ENCODE results near the gene SORCS3.

The SORCS3 gene

DNA sequence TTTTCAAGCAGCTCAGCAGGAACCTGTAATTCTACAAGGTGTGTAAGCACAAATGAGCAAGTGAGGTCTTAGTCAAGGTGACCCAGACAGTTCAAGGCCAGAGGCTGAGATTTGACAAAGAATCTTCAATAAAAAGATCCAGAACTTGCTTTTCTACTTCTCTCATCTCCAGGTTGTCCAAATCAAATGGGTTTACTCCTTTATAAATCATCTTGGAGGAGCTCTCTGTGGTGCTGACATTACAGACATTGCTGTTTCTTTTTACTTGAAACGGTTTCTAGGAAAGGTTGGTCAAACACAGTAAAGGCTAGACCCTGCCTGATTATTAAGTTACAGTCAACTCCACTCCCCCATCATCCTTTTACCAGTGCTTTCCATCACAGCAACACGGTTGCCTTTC is 504.6 kb downstream of the SORCS3 start:
- TF ChIP-seq, protein P1, sequence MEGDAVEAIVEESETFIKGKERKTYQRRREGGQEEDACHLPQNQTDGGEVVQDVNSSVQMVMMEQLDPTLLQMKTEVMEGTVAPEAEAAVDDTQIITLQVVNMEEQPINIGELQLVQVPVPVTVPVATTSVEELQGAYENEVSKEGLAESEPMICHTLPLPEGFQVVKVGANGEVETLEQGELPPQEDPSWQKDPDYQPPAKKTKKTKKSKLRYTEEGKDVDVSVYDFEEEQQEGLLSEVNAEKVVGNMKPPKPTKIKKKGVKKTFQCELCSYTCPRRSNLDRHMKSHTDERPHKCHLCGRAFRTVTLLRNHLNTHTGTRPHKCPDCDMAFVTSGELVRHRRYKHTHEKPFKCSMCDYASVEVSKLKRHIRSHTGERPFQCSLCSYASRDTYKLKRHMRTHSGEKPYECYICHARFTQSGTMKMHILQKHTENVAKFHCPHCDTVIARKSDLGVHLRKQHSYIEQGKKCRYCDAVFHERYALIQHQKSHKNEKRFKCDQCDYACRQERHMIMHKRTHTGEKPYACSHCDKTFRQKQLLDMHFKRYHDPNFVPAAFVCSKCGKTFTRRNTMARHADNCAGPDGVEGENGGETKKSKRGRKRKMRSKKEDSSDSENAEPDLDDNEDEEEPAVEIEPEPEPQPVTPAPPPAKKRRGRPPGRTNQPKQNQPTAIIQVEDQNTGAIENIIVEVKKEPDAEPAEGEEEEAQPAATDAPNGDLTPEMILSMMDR (IDR thresholded peaks at IDR 0.05; ENCODE audit: extremely low read depth, insufficient read depth, missing control alignments), result no peak
- in situ Hi-C loops (cut with MboI; ENCODE audit: low pct_unique_long_range_greater_than_20kb, low sequenced_read_pairs, unreplicated experiment), result no loop called here
- DNase-seq (ENCODE audit: low spot score), result no peak

DNA sequence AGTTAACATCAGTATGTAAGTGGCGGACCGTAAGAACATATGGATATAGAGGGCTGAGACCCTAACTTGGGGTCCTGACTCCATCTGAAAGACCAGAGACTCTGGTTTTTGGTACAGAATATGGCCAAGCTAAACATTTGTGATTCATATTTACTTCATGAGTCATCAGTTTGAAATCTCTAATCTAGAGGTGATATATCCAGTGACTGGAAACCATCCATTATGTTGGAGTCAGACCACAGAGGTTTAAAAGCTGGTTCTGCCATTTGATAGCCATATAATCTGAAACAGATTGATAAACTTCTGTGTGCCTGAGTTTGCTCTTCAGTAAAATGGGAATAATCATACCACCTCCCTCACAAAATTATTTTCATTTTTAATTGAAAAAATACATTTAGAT is 505.3 kb downstream of the SORCS3 start:
- DNase-seq (ENCODE audit: low spot score), result no peak
- TF ChIP-seq, protein P1 (IDR thresholded peaks at IDR 0.05; ENCODE audit: extremely low read depth, insufficient read depth, missing control alignments), result no peak
- in situ Hi-C loops (cut with MboI; ENCODE audit: low pct_unique_long_range_greater_than_20kb, low sequenced_read_pairs, unreplicated experiment), result no loop called here

DNA sequence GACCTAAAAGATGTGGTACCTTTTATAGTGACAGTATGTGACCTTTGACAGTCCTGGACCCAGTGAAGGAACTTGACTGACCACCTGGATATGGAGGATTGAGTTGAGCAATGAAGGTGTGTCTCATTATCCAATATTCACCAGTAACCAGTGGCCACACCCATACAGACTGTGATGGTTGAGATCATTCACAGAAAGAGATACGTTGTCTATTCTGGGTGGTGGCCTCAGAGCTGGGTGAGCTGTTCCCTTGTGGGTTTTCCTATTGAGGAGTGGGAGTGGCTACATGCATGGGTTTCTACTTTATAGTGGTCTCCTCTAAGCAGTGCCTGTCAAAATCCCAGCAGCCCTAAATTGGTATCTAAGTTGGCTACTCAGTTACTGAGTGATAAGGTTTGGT is 507.4 kb downstream of the SORCS3 start:
- no peak for DNase-seq (ENCODE audit: low spot score)
- in situ Hi-C loops (cut with MboI; ENCODE audit: low pct_unique_long_range_greater_than_20kb, low sequenced_read_pairs, unreplicated experiment), result no loop called here
- TF ChIP-seq, protein P1 (IDR thresholded peaks at IDR 0.05; ENCODE audit: extremely low read depth, insufficient read depth, missing control alignments), result no peak

DNA sequence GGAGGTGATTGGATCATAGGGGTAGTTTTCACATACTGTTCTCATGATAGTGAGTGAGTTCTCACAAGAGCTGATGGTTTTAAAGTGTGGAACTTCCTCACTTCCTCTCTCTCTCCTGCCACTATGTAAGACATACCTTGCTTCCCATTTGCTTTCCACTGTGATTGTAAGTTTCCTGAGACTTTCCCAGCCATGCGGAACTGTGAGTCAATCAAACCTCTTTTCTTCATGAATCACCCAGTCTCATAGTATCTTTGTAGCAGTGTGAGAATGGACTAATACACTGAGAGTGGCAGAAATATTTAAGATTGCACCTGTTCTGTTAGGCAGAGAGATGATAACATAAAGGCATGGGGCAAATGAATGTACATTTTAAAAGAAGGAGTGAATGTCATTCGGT is 507.8 kb downstream of the SORCS3 start:
- no peak for DNase-seq (ENCODE audit: low spot score)
- TF ChIP-seq, protein P1 (IDR thresholded peaks at IDR 0.05; ENCODE audit: extremely low read depth, insufficient read depth, missing control alignments), result no peak
- in situ Hi-C loops (cut with MboI; ENCODE audit: low pct_unique_long_range_greater_than_20kb, low sequenced_read_pairs, unreplicated experiment), result no loop called here

DNA sequence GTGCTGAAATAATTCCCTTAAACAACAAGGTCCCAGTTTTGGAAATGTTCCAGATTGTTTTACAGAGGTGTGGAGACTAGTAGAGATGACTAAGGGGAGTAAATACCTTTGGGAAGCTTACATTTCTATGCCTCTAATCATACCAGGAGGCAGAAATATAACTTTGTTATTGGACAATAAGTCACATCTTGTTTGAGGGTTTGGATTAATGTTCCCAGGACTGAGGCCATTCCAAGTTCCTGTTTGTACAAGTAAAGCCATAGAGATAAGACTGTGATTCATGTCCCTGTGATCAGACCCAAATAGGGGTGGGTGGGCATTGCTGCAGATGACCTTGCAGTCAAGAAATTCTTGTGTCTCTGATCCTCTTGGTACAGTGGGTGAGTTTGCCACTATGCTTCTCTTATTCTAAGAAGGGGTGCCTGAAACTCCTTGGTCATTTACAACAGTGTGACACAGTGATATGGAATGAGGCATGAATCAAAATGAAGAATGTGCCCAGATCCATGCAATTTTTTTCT is 508.3 kb downstream of the SORCS3 start:
- TF ChIP-seq, protein P1 (IDR thresholded peaks at IDR 0.05; ENCODE audit: extremely low read depth, insufficient read depth, missing control alignments), result no peak
- in situ Hi-C loops (cut with MboI; ENCODE audit: low pct_unique_long_range_greater_than_20kb, low sequenced_read_pairs, unreplicated experiment), result no loop called here
- DNase-seq (ENCODE audit: low spot score), result no peak

DNA sequence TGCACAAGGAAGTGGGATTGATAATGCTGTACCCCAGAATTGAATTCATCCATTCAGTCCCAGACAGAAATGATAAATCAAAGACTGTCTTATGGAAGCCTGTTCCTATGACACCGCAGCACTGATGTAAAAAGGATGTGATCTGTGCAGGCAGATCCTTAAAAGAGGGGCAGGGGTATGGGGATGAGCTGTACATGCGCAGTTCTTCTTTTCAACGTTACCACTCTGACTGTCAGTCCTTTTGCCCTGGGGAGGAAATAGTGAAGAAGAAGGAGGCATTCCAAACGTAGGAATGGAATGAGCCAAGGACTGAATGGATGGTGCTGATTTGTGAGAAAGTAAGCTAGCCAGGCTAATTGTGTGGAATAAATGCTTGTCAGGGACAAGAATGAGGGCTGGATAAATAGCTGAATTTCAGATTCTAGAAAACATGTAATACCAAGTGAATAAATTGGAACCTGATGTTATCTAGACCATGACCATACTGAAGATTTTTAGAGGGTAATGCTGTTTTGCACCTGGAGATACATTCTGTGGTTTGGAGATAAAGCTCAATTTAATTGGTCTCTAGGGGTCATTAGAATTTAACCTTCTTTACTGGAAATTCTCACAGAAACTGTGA is 509.3 kb downstream of the SORCS3 start:
- in situ Hi-C loops (cut with MboI; ENCODE audit: low pct_unique_long_range_greater_than_20kb, low sequenced_read_pairs, unreplicated experiment), result no loop called here
- TF ChIP-seq, protein P1 (IDR thresholded peaks at IDR 0.05; ENCODE audit: extremely low read depth, insufficient read depth, missing control alignments), result no peak
- DNase-seq (ENCODE audit: low spot score), result no peak
